Measurements from ENCODE around the gene OLFML2B.

DNA sequence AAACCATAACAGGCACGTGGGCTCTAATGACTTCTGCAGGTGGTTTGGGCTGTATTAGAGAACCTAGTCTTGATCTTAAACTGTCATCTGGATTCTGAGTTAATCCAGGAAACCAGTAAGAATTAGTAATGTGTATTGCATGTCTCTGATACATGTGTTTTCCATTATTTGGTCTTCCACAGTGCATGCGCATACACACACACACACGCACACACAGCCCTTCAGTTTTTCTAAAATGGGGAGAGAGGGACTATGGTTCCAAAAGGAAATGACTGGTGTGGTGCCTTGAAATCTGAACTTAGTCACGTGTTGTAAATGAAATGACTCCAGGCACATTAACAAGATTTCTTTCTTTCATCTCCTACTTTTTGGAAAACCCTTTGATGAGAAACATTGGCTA, 67.6 kb downstream of the OLFML2B start:
- no peak for TF ChIP-seq CTCF (IDR thresholded peaks at IDR 0.05; ENCODE audit: low read depth, low read length)
- TF ChIP-seq EZH2phosphoT487 (IDR thresholded peaks at IDR 0.05; ENCODE audit: low read depth), result no peak

Data from OCI-LY3 (cell line).